GM19467 (cell line): ENCODE measurements around the gene TMEM117.
"Not testable (repeated sequence)": the region's sequence is repeated elsewhere in the genome, so short reads cannot be mapped to it uniquely, and the experiment has no call there.

Experiments
- ATAC-seq: cut with Tn5 transposase; IDR thresholded peaks from one replicate; pipeline ENCODE4 v1.9.1; 2021; ENCODE audit warnings: mild to moderate bottlenecking, moderate library complexity; ENCODE audit not compliant: unreplicated experiment

The TMEM117 gene

DNA sequence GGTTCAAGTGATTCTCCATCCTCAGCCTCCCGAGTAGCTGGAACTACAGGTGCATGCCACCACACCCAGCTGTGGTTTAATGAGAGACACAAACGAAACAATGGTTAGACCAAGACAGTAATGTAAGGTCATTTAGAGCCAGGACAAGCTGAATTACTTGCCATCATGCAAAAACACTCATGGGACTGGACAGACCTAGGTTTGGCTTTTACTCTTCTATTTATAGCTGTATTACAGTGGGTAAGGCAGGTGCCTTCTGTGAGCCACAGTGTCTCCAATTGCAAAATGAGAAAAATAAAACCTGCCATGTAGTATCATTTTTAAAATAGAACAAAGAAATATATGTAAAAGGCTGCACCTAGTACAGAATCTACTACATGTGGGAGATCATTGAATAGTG lies 527.1 kb downstream of the TMEM117 start:
- no peak for ATAC-seq

- no peak for ATAC-seq
These were observed 531.3 kb downstream of the TMEM117 start for GRCh38 chr12:44367136-44367535.

GRCh38 chr12:44367916-44368315 lies 532.0 kb downstream of the TMEM117 start:
- no peak for ATAC-seq

DNA sequence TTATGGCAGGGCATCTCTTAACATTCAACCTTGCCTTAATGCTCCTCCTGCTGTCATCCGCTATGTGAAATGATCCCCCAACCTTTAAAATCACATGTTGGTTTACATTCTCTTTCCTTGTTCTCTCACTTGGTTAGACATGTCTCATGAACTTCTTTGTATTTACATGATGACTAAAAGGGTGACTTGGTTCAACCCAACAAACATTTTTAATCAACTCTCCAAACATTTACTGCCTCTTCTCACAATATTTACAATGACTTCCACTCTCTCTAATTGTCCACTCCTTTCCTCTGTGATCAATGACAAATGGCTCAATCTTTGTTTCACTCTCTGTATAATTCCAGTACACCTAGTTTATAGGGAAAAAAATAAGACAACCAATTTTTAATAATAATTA lies 534.1 kb downstream of the TMEM117 start:
- ATAC-seq: no peak

- no peak for ATAC-seq
These were observed 535.1 kb downstream of the TMEM117 start for GRCh38 chr12:44370982-44371381.

DNA sequence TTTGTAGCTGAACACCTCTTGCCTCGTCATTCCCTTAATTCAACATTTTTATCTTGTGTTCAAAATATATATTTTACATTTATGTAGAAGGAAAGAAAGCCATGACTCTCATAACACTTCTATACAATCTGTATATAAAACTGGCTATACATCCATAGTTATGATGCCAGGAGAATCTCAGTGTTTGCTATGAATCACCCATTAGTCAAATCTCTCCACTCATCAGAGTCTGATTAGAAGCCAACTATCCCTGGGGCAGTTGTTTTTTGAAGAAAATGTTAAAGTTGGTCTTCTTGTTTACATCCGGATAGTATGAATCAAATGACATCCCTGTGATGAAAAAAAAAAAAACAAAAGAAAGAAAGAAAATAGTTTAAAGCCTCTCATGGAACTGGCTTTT lies 536.4 kb downstream of the TMEM117 start:
- no peak for ATAC-seq

- ATAC-seq: no peak
These were observed 539.8 kb downstream of the TMEM117 start for GRCh38 chr12:44375694-44376093.

- no peak for ATAC-seq
These were observed 541.7 kb downstream of the TMEM117 start for GRCh38 chr12:44377443-44378187.

DNA sequence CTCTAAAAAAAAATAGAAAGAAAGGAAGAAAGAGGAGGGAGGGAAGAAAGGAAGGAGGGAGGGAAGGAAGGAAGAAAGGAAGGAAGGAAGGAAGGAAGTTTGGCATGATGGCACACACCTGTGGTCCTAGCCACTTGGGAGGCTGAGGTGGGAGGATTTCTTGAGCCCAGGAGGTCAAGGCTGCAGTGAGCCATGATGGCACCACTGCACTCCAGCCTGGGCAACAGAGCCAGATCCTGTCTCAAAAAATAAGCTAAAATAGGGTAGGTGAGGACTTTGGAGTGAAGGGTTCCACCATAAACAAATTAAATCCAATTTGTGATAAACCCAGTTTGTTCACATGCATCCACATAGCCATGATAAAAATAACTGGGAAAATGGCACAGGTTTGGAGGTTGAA lies 543.2 kb downstream of the TMEM117 start:
- ATAC-seq: not testable (repeated sequence)

- ATAC-seq: no peak
These were observed 544.0 kb downstream of the TMEM117 start for GRCh38 chr12:44379831-44380230.

DNA sequence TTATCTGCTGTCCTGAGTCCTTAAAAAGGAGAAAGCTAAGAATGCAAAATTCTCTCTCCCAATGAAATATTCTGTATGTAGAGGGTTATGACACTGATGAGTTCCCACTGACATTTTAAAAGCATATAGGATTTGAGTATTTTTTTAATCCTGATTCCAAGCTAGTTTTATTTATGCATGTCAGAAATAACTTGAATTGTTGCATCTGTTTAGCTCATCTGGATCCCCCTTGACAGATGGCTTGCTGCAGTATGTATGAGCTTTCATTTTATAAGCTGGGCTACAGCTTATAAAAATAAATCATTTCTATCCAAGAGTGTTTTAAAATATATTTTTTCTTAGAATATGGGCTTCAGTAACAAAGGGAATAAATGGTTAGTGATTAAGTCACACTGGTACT lies 545.0 kb downstream of the TMEM117 start:
- ATAC-seq: no peak

DNA sequence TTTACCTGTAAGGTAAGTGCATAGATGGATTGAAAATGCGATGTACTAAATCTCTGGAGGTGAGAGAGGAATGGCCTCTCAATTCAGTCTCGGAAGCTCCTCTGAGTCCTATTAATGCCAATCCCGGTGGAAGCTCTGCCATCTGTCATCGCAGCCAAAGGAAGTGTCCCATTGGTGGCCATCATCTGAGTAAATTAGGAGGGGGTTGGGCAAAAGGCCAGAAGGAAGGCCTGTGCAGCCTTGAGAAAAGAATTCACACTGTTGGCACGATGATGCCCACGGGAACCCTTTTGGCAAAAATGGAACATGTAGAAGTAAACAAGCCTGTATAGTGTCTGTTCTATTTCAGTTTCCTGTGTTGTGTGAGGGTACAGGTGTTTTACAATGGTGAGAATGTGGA lies 545.5 kb downstream of the TMEM117 start:
- ATAC-seq: no peak

DNA sequence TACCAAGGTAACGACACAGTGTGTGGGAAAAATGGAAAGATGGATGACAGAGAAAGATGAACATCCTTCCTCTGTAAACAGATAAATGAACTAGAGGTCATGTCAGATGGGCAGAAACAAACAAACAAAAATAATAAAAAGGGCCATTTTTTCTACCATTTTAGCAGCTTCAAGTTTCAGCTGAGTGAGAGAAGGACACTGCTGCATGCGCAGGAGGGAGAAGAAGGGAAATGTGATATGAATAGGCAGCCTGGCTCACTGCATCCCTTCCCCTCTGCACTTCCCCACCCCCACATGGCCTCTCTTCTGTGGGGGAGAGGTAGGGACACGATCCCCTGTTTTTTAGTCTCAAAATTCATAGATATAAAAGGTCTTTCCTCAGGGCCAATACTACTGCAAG lies 548.3 kb downstream of the TMEM117 start:
- ATAC-seq: no peak

GRCh38 chr12:44385964-44386363 lies 550.1 kb downstream of the TMEM117 start:
- ATAC-seq: no peak

- ATAC-seq: no peak
These were observed 551.7 kb downstream of the TMEM117 start for GRCh38 chr12:44387581-44387980.

- no peak for ATAC-seq
These were observed 553.2 kb downstream of the TMEM117 start for GRCh38 chr12:44389038-44389437.

- ATAC-seq: no peak
These were observed 554.0 kb downstream of the TMEM117 start for GRCh38 chr12:44389896-44390295.

- no peak for ATAC-seq
These were observed 561.8 kb downstream of the TMEM117 start for GRCh38 chr12:44397631-44398030.

- ATAC-seq: no peak
These were observed 567.3 kb downstream of the TMEM117 start for GRCh38 chr12:44403185-44403584.

DNA sequence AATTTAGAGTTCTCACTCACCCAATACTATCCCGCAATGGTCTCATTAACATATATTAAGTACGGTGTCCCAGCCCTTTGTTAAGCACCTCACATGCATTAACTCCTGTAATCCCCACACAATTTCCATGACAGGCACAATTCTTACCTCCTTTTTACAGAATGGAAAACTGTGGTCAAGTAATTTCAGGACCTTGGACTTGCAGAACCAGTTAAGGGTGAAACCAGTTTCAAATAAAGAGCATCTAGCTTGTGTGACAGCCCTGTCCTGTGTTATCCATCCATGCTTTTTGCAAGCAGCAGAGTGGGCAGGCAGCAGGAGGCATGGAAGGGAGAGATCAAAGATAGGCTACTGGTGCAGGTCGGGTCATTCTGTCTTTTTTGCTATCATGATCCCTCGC lies 569.4 kb downstream of the TMEM117 start:
- ATAC-seq: no peak

DNA sequence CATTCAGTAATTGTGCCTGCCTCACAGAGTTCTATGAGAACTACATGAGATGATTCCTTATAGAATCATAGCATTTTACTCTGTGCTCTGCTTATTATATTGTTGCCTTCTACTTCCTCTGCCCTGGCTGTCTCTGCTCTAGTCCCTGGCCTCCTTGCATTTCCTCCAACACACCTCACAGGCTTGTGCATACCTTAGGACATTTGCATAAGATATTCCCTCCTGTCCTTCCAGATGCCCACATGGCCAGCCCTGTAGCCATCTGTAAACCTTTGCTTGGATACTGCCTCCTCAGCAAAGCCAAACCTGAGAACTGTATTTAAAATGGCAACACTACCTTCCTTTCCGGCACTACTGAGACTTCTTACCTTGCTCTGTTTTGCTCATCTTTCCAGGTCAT lies 586.7 kb downstream of the TMEM117 start:
- ATAC-seq: no peak

DNA sequence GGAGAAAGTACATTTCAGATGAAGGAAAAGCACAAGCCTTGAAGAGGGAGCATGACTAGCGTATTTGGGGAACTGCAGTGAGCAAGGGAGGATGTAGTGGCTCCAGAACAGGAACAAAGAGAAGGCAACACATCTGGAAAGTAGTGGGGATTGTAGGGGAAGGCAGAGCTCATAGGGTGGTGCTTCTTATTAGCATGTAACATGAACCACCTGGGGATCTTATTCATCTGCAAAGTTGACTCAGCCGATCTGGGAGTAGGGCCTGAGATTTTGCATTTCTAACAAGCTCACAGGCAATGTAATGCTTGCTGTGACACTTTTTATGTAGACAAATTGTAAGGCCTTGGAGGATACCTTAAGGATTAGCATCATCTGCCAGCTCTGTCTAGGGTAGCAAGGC lies 592.9 kb downstream of the TMEM117 start:
- ATAC-seq: no peak

GRCh38 chr12:44431647-44432343 lies 595.9 kb downstream of the TMEM117 start:
- peak; percentile 70 for ATAC-seq
